NCI-H1092 (cell line): Measurements from ENCODE around the gene PLXDC1.

Experiments used
- DNase-seq: peaks from one replicate; lab custom pipeline; 2025; lab: John Stamatoyannopoulos, UW

The PLXDC1 gene

DNA sequence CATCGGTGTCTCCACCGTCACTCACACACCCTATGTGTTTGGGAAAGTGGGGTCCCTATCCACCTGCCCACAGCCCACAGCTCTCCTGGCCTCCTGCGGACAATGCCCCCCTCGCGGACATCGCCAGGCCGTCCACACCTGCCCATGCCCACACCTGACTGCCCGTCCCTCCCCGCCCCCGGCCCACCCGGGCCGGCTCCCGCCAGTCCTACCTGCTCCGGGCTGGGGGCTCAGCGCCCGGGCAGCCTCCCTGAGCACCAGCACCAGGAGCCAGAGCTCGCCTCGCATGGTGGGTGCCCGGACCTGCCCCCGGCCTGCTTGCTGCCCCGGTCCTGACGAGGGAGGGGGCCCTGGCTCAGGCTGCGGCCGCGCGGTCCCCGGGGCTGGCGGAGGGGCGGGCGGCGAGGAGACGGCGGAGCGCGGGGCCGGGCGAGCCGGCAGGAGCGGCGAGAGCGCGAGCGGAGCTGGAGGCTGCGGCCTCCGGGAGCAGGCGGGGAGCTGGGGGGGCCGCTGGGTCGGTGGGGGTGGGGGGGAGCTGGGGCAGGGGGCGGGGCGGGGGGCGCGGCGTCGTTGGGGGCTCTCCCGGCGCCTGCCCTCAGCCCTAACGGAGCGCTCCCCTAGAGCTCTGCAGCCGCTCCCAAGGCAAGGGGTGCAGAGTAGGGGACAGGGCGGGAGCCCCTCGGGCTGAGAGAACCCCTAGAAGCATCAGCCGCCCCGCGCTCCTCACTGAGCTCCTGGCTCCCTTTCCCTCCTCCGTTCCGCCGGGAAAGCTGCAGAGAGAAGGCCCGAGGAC, at the start of gene PLXDC1:
TSS of gene PLXDC1 (minus strand) at position 488 of the 793 bp plus-strand sequence. CDS start at position 288, 200 bp downstream.
- no peak for DNase-seq

DNA sequence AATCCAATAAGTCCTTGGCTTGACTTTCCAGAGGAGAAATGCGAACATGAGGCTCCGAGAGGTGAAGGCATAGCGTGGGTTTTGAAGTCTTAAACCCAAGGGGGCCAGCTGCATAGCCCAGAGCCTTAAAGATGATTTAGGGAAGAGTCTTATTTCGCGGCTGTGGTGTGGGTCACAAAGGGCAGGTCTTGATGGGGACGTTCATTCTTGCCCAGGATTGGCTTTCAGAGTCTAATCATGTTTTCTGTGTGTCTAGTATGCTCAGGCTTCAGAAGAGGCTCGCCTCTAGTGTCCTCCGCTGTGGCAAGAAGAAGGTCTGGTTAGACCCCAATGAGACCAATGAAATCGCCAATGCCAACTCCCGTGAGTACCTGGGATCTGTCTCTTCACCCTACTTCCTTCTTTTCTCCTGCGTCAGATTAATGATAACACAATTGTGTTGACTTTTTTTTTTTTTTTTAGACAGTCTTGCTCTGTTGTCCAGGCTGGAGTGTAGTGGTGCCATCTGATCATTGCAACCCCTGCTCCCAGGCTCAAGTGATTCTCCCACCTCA, 49.6 kb upstream of the PLXDC1 start:
- DNase-seq = no peak

DNA sequence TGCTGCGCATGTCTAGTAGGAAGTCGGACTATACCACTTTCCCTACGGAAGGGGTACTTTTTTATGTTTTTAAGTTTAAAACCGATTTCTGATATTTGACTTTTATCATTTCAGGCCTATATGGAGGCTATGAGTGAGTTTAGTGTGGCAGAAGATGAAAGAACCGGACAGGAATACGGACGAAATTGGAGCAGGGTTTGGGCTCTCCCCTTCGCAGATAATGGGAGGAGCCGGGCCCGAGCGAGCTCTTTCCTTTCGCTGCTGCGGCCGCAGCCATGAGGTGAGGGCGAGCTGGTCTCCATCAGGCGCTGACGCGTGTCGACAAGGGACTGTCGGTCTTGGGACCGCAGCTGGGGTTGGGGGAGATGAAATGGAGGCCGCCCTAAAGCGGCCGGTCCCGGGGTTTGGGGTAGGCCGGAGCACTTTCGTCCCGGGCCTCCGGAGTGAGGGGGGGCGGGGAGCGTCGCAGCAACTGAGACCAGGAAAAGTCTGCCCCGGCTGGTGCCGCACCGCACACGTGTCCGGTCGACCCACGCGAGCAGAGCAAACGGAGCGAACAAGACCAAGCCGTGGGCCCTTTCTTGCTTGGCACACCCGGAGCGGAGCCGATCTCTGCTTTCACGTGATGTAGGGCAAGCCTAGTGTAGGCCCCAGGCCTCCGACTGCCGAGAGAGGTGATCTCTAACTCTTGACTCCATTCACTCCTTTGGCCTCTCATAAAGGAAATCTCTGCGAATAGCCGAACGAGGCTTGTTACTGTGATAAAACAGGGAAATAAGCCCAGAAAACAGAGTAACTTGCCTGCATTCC, 48.8 kb upstream of the PLXDC1 start, which contains the start of gene RPL19:
TSS of gene RPL19 (plus strand) at position 214 of the 810 bp plus-strand sequence. CDS start at position 276, 62 bp downstream.
- peak; percentile 76 for DNase-seq

DNA sequence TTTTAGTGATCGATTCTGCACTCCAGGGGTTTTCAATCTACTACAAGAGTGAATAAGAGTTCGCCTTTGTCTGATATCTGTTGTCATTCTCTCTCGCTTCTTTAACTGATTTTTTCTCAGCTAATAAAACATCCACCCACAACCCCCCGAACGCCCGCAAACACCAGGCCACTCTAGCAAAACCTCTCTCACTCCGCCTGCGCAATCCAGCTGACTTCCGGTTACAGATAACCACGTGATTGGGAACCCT, 48.3 kb upstream of the PLXDC1 start:
- DNase-seq = peak; percentile 91

DNA sequence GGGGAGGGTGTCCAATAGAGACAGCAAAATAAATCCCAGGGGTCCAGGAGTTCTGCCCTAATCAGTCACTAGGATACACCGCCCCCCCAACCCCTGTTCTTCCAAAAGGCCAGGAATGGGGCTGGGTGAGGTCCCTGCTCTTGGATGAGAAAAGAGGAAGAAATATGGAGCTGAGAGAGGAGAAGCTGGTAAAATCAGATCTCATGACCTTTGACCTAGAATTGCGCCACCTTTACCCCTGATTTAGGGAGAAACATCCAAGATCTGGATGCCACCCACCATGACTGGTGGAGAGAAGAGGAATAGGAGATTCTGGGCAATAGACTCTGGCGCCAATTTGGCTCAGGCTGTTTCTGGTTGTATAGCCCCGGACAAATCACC, 46.7 kb upstream of the PLXDC1 start:
- no peak for DNase-seq

DNA sequence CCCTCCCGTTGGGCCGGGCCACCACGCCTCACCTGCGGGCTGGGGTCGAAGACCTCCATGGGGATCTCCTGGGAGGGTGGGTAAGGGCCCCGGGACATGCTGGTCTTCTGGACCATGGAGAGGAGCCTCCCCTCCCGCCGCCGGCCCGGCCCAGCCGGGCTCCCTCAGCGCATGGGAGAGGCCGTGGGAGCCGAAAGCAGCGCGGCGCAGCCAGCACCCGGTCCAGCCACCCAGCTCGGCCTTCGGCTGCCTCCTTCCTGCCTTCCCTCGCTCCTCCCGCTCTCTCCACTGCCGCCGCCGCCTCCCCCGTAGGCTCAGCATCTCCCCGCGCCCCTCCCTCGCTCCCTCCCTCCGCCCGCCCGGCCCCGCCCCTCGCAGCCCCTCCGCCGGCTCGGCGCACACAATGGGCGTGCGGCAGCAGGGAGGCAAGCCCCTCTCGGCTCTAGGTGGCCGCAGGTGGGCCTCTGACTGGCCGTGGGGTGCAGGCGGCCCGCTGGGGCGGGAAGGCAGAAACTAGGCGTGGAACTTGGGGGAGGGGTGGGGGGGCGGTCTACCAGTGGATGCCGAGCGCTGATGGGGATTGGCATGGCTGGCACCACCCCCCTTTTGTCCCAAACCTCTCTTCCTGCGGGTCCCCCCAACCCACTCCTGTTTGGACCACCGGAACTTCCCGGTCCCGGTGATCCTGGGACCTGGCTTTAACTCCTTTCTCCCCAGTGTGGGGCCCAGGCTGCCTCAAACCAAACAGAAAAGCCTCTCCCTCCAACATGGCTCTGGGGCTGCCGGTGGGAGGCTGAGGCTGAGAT, 46.1 kb upstream of the PLXDC1 start, which contains the start of gene CACNB1:
TSS of gene CACNB1 (minus strand) at position 290 of the 806 bp plus-strand sequence. CDS start at position 116, 174 bp downstream.
- peak; percentile 56 for DNase-seq

DNA sequence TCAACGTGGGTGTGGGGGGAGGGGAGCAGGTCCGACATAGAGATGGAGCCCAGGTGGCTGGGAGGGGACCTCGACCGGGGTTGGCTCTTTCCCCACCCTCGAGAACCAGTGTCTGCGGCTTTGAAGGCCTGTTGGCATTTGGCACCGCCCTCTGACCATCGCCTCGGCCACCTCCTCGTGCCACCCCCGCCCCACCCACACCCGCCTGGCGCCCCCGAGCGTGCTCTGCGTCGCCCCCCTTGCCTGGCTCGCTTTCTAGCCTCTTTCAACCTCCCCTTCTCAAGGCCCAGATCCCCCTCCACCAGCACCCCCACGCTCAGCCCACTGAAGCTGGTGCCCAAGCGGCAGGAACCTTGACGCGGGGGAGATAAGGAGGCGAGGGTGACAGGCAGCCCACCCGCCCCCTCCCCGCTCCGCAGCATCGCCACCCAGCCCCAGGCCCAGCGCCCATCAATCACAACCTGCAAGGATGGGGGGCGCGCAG, 45.4 kb upstream of the PLXDC1 start:
- DNase-seq = no peak

DNA sequence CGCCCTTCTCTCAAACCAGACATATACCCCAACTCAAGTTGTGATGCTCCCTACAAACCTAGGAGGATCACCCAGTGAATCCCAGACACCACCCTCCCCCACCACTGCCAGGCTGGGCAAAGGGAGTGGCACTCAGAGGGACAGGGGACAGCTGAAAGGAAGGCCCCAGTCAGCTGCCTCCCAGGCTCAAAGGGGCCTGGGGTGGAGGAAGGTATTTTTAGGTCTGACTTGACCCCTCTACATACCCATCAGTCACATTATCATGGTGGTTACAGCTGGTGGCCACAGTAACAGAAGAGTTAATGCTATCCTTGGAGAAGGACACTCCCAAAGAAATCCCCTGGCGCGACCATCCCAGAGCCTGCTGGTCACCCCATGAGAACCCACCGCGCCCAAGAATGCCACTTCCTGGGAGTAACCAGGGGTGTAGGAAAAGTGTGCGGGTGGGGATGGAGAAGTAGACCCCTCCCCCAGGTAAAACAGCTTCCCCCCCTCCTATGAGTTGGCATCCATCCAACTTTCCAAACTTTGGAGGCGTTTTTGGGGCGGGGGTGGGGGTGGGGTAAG, 44.9 kb upstream of the PLXDC1 start:
- DNase-seq = no peak

DNA sequence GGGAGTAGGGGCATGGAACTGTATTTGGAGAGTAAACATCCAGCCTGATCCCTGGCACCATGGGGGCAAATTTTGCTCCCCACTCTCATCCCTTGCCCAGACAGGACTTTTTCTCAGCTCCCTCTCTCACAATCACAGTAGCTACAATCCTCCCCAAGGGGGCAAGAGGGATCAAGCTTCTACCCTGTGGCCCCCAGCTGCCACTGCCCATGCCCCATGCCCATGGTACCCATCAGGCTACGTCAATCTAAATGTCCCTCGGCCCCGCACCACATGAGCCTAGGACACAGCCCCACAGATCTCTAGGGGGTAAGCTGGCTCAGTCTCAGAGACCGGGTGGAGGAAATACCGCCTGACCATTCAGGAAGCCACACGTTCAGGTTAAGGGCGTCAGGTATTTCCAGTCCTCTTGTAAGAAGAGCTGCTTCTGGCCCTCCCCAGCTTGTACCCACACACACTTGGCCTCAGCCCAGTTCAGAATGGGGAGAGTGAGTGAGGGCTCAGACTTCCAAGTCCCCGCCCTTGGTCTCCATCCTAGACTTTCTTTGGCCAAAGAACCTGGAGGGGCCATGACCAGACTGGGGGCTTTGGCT, 44.2 kb upstream of the PLXDC1 start:
- no peak for DNase-seq

DNA sequence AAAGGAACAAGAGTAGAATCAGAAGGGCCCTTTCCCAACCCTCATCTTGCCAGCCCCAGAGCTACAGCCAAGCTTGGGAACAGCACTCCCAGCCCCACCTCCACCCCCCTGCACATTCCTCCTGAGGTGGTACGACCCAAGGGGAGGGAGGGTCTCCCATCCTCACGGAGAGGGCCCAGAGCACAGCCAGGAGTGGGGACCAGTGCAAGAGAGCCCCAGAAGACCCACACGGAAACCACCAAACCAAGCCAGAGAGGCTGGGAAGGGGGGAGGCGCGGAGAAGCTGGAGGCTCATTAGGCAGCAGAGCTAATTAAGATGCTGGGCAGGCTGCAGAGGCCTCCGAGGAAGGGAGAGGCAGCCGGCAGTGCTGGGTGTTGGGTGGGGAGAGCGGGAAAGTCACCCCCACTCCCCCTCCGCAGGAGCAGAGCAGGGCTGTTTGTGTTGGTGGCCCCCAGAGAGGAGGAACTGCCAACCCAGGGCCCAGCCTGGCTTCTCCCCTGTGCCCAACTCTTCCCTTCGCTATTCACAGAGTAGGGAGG, 43.6 kb upstream of the PLXDC1 start:
- DNase-seq = no peak

DNA sequence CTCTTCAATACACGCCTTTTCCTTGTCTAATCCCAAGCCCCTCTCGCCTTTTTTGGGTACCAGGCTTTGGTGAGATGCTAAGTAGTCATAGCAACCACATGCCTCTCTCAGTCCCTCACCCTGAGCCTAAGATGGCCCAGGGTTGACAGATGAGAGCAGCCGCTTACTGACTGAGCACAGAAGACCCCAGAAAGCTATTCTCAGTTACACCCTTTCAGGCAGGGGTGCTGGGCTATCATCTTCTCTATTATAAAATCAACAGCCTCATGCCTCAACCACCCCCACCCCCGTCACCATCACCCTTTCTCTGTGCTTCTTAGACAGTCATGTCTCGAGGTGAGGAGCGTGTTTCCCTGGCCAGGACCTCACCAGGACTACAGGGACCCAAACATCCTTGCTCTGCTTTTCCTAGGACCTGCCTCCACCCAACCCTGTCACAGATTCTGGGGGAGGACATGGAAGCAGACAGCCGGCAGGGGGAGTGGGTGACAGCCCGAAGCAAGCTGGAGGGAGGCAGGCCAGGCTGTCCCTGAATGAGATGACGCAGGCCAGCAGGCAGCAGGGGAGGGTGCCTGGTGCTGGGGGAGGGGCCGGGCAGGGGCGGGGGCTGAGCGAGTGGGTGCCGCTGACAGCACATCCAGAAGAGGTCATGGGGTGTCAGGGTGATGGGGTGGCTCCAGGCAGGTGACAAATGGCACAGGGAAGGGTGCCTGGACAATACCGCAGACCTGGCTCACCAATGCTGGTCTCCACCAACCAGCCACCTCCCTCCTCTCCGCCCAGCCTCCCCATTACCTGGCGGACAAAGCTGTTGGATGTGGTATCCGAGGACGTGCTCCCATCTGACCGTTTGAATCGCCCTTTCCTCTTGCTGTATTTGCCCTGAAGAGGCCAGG, 42.9 kb upstream of the PLXDC1 start:
- DNase-seq = no peak

DNA sequence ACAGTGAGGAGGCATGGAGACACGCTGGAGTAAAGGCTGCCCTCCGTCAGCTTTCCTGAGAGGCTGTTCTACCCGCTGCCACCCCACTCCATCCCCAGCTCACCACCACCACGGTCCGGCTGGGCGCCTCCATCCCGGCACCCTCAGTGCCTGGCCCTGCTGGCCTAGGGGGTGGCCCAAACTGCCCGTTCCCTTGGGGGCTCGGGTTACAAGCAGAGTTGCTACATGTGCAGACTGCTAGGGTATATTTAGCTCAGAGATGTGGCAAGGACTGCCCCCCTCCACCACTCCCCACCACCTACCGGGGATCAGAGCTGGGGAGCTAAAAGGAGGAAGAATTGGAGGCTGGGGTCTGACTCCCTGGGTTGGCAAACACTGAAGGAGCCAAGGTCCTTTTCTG, 41.9 kb upstream of the PLXDC1 start:
- no peak for DNase-seq

DNA sequence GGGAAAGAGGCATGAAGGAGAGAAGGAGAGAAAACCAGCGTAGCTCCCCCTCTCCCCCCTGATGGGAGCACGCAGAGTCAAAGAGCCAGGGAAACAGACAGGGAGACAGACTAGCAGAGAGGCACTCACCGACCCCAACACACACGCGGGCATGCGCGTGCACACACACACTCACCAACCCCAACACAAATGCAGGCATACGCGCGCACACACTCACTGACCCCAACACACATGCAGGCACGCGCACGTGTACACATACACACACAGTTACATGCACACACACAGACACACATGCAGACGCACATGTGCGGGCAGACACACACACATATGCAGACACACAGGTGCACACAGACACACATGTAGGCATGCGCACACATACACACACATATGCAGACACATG, 41.5 kb upstream of the PLXDC1 start:
- DNase-seq = no peak

DNA sequence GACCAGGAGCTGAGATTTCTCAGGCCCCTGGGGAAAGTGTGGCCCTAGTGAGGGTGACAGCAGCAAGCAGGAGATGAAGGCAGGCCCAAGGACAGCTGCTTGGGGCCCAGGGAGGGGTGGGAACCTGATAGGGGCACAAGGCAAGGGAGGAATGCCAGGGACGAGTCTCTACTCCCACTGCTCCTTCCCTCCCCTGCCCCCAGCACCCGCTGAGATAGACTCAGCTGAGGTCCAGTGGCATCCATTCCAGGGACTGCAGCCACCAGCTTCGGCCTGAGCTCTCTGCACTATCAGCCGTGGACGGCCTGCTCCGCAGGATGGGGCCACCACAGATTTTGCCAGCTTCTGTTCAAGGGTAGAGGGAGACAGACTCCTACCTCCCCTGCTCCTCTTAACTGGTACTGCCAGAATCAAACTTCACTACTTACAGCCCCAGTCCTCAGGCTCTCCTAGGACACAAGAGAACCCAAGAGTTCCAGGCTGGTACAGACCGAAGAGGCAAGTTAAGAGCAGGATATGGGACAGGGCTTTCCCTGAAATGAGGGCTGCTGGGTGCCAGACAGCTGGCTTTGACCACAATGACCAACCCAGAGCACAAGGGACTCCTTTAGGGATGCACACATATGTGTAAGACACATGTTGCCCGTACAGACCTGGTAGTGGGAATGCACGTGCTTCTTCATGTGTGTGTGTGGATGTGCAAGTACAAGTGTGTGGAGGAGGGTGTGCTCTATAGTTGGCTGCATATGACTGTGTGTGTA, 40.5 kb upstream of the PLXDC1 start:
- DNase-seq = no peak

DNA sequence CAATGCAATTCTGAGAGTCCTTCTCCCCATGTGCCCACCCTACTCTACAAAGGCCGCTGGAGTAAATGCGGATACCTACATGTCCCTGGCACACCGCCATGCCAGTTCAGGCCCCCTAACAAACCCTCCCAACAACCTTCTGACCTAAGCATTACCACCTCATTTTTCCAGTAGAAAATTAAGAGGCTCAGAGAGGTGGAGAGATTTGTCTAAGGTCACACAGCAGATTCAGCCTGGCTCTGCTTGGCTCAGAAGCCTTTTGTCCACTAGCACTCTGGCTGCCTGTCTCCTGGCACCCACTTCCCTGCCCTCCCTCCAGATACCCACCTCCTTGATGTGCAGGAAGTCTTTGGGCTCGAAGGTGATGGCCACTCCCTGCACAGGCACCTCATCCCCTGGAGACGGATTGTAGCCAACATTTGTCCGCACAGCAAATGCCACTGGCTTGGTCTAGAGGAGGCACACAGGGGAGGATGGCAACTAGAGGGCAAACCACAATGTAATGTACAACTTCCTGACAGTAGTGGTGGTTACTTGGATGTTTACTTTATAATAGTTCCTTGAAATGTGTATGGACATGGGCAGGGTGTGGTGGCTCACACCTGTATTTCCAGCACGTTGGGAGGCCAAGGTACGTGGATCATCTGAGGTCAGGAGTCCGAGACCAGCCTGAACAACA, 35.9 kb upstream of the PLXDC1 start:
- no peak for DNase-seq

DNA sequence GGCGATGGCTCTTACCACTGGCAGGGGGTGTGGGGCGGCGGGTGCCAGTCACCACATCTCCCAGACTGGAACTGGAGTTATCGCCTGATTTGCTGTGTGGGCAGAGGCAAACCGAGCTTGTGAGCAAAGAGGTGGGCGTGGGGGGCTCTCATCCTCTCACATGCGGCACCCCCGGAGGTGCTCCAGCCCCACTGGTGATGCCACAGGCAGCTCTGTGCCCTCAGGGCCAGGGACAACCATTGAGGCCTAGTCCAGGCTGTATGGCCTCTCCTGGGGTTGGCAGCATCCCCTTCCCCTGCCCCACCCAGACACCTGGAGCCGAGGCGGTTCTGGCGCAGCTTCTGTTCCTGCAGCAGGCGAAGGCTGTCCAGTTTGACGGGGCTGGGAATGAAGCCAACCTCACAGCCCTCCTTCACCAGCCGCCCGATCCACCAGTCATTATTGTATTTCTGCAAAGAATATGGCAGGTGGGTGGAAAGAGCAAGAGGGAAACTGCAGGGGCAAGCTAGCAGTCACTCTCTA, 35.1 kb upstream of the PLXDC1 start:
- no peak for DNase-seq

DNA sequence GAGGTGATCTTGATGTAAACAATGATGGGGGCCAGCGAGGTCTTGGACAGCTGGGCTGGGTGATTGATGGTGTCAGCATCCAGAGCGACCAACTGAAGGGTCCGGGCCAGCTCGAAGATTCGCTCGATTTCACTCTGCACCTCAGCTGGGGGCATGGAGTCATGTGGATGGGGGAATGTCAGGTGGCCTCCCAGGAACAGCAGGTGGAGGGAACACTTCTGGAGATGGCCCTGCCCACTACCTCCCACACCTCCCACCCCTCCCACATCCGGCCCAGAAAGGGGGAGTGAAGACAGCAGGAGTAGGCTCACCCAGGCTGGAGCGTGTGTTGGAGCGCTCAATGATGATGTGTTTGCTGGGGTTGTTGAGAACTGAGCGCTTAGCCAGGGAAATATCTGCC, 32.3 kb upstream of the PLXDC1 start:
- no peak for DNase-seq

DNA sequence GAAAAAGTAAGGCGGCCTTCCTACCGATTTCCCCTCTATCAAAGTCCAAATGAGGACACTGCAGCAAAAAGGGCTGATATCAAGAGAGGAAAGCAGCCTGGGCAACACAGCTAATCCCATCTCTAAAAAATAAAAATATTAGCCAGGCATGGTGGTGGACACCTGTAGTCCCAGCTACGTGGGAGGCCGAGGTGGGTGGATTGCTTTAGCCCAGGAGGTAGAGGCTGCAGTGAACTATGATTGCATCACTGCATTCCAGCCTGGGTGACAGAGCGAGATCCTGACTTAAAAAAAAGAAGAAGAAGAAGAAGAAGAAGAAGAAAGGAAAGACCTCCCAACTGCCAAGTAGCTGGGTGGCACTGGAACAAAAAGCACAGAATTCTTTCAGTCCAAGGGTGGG, 31.6 kb upstream of the PLXDC1 start:
- DNase-seq = no peak
